Stimulated activated CD8-positive, alpha-beta memory T cell treated with anti-CD3 and anti-CD28 coated beads, Interleukin-2, amount 100 ng/mL, for 48 hours (primary cell): ENCODE results near the gene IL3.

ENCODE experiments used
- DNase-seq, 2 donors: peaks; one replicate each; pipeline ENCODE4 v3.0.0-alpha.2; 2020; ENCODE audit warnings: low read depth in 2 of 2

The IL3 gene

GRCh38 chr5:132025403-132025971, 35.0 kb upstream of the IL3 start:
- DNase-seq = no peak

- peak in 1 of 2 donors; percentile 42 for DNase-seq
Measured at GRCh38 chr5:132026516-132027008, 33.9 kb upstream of the IL3 start.

DNA sequence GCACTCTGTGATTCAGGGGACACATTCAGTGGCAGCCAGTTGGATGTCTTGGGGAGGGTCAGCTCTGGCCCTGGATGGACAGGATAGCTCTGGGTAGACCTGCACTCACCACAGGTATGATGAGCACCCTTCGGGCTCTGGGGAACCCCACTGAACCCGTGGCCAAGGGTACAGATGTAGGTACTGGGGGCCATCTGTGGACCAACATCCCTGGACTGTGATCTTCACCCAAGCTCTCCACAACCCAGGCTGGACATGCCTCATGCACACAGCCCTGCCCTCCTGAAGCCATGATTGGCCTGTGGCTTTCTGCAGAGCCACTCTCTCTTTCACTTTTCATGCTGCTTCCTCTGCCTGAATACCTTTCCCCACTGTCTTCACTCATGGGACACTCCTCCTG, 33.4 kb upstream of the IL3 start:
- DNase-seq = no peak

- no peak for DNase-seq
Measured at GRCh38 chr5:132029609-132030330, 30.7 kb upstream of the IL3 start.

DNA sequence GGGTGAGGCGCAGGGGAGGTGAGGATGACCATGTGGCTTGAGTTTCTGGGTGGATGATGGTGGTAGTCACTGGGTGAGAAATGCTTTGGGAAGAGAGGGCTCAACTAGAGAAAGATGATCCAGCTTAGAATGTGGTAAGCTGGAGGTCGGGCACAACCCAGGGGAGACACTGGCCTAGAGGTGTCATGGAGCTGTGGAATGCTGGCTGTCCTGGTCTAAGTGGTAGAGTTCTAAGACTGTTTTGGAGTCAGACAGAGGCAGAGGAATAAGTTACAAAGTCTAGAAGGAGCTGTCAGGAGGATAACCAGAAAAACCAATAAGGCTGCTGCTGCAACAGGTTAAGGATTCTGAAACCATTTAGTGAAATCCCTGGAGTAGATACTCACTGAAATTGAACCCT, 29.8 kb upstream of the IL3 start:
- DNase-seq = no peak

GRCh38 chr5:132032196-132032595, 28.3 kb upstream of the IL3 start:
- no peak for DNase-seq

DNA sequence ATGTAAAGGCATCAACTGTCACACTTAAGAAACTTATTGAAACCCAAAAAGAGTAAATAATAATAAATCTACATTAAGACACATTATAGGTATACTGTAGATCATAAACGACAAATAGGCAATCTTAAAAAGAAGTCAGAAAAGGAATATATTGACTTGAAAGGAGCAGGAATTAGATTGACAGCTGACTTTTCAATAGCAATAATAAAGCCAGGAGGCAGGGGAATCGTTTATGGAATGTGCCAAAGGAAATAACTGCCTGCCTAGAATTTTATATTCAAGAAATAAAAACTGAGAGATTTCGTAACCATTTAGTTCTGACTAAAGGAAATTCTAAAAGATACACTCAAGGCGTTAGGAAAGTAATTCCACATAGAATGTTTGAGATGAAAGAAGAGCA, 27.3 kb upstream of the IL3 start:
- no peak for DNase-seq

GRCh38 chr5:132037353-132037752, 23.1 kb upstream of the IL3 start:
- no peak for DNase-seq

DNA sequence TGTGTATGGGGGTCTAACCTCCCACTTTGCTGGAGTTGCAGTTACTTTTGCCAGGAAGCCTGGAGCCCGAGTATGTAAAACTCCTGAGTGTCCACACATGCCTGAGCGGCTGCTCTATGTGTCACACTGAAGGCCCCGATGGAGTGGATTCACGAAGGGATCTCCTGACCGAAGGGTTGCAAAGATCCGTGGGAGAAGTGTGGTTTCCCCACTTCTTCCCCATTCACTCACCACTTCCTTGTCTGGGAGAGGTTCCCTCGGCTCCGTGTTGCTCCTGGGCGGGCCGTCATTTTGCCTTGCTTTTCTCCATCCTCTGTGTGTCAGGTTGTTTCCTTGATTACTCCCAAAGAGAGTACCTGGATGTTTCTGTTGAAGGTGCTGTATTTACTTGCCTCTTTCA, 16.2 kb upstream of the IL3 start:
- no peak for DNase-seq

DNA sequence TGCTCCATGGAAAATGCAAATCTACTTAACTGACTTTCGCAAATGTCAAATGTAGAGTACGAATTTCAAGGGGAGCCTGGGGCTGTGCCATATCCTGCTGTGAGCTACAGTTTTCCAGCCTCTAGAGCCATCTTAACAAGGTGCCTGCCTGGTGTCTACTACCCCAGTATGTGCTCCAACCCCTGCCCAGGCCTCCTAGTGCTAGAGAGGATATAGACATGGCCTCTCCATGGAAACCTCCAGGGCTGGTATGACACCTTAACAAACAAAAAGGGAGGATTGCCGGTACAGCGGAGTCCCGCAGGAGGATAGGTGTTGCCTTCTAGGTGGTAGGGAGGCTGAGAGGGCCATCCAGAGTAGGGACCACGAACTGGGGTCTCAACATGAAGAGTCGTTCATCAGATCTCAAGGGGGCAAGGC, 13.6 kb upstream of the IL3 start:
- DNase-seq = no peak

DNA sequence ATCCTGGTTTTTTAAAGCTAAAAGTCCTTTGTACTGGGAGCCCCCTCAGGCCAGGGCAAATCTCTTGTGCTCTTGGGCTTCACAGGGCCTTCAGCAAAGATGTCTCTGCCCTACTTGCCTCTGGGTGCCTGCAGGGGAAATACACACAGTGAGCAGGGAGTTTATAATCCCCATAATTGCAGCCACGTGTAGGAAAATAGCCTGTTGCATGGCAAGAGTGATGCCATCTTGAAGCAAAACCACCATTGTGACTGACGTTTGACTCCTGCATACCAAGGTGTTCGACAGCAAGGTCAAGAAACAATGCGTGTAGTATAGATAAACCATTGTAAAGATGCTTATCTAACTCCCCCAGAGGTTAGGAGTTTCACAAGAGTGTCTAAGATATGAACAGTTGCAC, 11.4 kb upstream of the IL3 start:
- no peak for DNase-seq

DNA sequence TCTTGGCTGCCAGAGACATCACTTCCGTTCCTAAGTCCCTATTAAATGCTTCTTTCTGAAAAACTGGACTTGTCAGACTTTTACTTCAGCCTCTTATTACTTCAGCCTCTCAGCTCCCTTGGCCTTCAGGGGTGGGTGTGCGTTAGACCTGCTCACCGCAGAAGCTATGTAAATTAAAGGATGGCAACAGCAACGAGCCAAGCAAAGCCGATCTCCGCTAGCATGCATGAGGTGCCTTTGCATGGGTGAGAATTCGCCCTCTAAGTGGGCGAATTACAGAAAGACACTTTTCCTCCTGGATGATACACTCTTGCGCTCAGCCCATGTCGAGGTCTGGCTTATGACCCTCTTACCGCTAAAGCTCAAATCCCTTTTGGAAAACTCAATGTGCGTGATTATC, 10.9 kb upstream of the IL3 start:
- no peak for DNase-seq

- DNase-seq = no peak
Measured at GRCh38 chr5:132050136-132050535, 10.3 kb upstream of the IL3 start.

DNA sequence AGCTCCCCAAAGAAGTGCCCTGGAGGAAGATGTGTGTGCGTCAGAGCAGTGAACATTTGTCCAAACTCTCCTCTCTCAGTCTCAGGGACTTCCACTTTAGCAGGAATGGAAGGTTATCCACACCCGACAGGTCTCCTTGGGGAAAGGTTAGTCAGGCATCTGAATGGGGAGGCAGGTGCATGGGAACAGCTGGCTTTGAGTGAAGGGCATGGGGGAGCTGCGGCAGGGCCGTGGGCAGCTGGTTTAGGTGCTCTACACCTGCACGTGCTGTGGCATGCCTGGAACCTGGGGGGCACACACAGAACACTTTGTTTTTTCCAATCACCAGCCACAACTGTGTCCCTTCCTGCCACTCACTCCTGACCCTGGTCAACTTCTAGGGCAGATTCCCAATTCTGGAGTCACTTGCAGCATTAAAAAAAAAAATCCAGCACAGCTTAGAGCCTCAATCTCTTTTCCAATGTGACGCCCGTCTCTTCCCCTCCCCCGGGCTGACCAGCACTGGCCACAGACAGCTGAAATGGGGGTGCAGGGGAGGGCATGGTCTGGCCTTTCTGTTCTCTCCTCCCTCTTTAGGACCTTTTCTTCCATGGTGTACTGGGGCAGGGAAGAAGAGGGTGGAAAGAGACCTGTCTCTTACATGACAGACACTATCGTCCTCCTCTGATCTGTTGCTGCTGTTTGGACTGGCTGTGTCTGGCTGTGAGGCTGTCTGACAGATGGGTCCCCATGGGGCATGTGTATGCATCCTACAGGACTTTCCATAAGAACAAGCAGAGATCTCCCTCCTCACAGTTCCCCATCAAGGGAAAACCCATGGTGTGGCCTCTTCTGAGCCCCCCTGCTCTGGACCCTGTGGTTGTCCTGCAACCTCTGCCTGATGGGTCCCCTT, 9.5 kb upstream of the IL3 start:
- no peak for DNase-seq

- no peak for DNase-seq
Measured at GRCh38 chr5:132052520-132052919, 7.9 kb upstream of the IL3 start.

DNA sequence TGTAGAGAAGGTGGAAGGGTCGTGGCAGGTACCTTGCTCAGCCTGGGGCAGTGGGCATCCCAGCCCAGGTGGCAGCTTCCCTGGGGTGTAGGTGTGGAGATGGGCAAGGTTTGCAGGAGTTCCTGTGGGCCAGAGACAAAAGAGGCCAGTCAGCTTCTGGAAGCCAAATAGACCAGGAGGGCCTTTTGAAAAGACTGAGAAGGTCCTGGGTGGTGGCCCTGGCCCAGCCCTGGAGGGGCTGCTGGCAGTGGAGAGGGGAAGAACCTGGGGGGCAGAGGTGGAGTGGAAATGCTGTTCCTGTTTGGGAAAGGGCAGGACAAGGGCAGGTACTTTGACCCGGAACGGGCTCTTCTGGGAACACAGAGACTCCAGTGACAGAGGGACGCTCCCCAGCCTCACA, 7.0 kb upstream of the IL3 start:
- no peak for DNase-seq

- no peak for DNase-seq
Measured at GRCh38 chr5:132054031-132054696, 6.3 kb upstream of the IL3 start.

GRCh38 chr5:132054697-132055440, 5.6 kb upstream of the IL3 start:
- DNase-seq = no peak

- no peak for DNase-seq
Measured at GRCh38 chr5:132055441-132055807, 5.0 kb upstream of the IL3 start.

DNA sequence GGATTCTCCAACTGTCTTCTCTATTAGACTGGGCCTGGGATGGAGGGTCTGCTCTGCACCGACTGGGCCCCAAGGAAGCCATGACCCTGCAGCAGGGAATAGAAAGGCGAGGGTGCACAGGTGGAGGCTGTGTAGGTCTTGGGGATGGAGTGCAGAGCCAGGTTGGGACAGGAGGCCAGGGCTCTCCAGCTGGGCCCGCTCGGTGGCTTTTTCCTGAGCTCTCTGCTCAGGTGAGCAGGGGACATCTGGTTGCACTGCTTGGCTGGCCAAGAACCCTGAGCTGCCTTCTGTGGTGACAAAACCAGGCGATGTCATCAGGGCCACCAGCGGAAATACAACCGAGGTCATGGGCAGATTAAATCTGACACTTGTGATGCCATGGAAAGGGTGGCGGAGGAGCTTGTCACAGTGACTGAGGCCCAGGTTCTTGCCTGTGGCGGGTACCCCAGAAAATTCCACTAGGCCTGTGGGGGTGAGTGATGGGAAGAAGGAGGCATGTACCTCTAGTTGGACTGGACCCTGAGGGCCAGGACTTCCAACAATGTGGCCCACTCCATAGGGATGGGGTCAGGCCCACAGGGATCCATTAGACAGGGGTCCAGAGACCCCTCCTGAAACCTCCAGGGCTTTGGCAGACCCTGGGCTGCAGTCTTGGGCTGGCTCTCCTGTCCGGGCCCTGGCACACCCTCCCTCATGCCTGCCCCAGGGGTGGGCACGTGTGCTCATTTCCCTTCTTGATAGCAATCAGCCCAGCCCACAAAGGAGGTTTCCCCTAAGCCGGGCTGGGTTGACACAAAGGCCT, 4.4 kb upstream of the IL3 start:
- DNase-seq = no peak
